GM19438 (cell line): Measurements from ENCODE around the gene GSPT1.
"Not testable (repeated sequence)": the region's sequence is repeated elsewhere in the genome, so short reads cannot be mapped to it uniquely, and the experiment has no call there.

Experiments
- ATAC-seq: cut with Tn5 transposase; IDR thresholded peaks from one replicate; pipeline ENCODE4 v1.9.1; 2021; ENCODE audit warnings: low read depth; ENCODE audit not compliant: unreplicated experiment

GSPT1 gene

GRCh38 chr16:11869353-11870228, 46.2 kb downstream of the GSPT1 start:
- no peak for ATAC-seq

GRCh38 chr16:11868412-11868980, 47.3 kb downstream of the GSPT1 start:
- no peak for ATAC-seq

- no peak for ATAC-seq
These were observed 53.3 kb downstream of the GSPT1 start for GRCh38 chr16:11862489-11862888.

- no peak for ATAC-seq
These were observed 58.6 kb downstream of the GSPT1 start for GRCh38 chr16:11857161-11857560.

- no peak for ATAC-seq
These were observed 63.5 kb downstream of the GSPT1 start for GRCh38 chr16:11852092-11852809.

- peak; percentile 67 for ATAC-seq
These were observed 64.3 kb downstream of the GSPT1 start, which contains the start of gene RSL1D1 for GRCh38 chr16:11851294-11852091. TSS of gene RSL1D1 (minus strand) at chr16:11851542. CDS start at chr16:11851512, 30 bp downstream.

- ATAC-seq, result no peak
These were observed 66.9 kb downstream of the GSPT1 start for GRCh38 chr16:11848842-11849241.

- no peak for ATAC-seq
These were observed 71.3 kb downstream of the GSPT1 start for GRCh38 chr16:11844499-11844898.

GRCh38 chr16:11843861-11844260, 71.9 kb downstream of the GSPT1 start:
- no peak for ATAC-seq

GRCh38 chr16:11843206-11843605, 72.5 kb downstream of the GSPT1 start:
- ATAC-seq, result no peak

- no peak for ATAC-seq
These were observed 74.7 kb downstream of the GSPT1 start for GRCh38 chr16:11841026-11841425.

GRCh38 chr16:11836650-11837244, 79.0 kb downstream of the GSPT1 start:
- no peak for ATAC-seq

GRCh38 chr16:11835891-11836649, 79.7 kb downstream of the GSPT1 start:
- no peak for ATAC-seq

GRCh38 chr16:11835309-11835708, 80.4 kb downstream of the GSPT1 start:
- no peak for ATAC-seq

- no peak for ATAC-seq
These were observed 81.6 kb downstream of the GSPT1 start for GRCh38 chr16:11833951-11834695.

- no peak for ATAC-seq
These were observed 87.1 kb downstream of the GSPT1 start for GRCh38 chr16:11828696-11829095.

- not testable (repeated sequence) for ATAC-seq
These were observed 90.1 kb downstream of the GSPT1 start for GRCh38 chr16:11825520-11826165.

- no peak for ATAC-seq
These were observed 91.4 kb downstream of the GSPT1 start for GRCh38 chr16:11824362-11824761.
